ENCODE measurements around the gene ITPKA. TPM values are rescaled to one million over a fixed set of nuclear protein-coding genes. Genes with fewer than 3 reads are reported as not detected.

ITPKA gene
- total RNA-seq, 3 donors from 2014 or later: 0.15 TPM; not detected in 2

DNA sequence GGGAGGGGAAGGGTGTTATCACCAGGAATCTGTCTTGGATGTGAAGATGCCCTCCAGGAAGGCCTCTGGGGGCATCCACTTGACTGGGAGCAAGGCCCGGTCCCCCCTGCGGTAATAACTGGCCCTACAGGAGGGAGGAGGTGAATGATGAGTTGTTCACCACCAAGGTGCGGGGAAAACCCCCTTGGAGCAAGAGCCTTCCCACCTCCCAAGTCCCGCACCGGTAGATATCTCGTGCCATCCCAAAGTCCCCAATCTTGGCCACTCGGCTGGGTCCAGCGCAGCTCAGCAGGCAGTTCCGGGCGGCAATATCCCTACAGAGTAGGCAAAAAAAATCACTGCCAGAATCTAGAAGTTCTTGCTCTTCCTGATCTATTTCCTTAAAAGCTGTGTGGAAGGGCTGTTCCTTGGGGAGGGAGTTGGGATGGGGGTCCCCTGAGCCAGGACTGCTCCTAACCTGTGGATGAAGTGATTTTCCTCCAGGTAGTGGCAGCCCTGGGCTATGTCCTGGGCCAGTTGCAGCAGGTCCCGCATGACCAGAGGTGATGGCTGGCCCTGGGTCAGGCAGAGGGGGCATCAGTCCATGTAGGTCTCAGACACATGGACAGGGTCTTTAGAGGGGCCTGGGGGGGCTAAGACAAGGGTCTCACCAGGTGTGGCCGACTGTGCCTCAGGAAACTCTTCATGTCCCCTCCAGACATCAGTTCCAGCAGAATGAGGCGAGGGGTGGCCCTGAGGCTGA lies 11.2 kb downstream of the ITPKA start:
- H3K4me3 ChIP-seq: no peak overlapping the region
- no peak for DNase-seq (ENCODE audit: low spot score in 2 of 2)
- intact Hi-C loops (cut with DNase I; ENCODE audit: low total_unique reads): no loop called here
- no peak for TF ChIP-seq POLR2A (IDR thresholded peaks at IDR 0.05)
- TF ChIP-seq POLR2AphosphoS5 (IDR thresholded peaks at IDR 0.05): no peak
- TF ChIP-seq, protein P1, sequence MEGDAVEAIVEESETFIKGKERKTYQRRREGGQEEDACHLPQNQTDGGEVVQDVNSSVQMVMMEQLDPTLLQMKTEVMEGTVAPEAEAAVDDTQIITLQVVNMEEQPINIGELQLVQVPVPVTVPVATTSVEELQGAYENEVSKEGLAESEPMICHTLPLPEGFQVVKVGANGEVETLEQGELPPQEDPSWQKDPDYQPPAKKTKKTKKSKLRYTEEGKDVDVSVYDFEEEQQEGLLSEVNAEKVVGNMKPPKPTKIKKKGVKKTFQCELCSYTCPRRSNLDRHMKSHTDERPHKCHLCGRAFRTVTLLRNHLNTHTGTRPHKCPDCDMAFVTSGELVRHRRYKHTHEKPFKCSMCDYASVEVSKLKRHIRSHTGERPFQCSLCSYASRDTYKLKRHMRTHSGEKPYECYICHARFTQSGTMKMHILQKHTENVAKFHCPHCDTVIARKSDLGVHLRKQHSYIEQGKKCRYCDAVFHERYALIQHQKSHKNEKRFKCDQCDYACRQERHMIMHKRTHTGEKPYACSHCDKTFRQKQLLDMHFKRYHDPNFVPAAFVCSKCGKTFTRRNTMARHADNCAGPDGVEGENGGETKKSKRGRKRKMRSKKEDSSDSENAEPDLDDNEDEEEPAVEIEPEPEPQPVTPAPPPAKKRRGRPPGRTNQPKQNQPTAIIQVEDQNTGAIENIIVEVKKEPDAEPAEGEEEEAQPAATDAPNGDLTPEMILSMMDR (IDR thresholded peaks at IDR 0.05): no peak
- H3K36me3 ChIP-seq: no peaks in the 10 kb centered on the region
- no peak overlapping the region for H3K27ac ChIP-seq
- peaks cover 14 to 41% of the 10 kb centered on the region in 2 donors for H3K27me3 ChIP-seq
- peaks cover 6 to 12% of the 10 kb centered on the region in 2 donors for H3K4me1 ChIP-seq
- no peaks in the 10 kb centered on the region for H3K9me3 ChIP-seq

DNA sequence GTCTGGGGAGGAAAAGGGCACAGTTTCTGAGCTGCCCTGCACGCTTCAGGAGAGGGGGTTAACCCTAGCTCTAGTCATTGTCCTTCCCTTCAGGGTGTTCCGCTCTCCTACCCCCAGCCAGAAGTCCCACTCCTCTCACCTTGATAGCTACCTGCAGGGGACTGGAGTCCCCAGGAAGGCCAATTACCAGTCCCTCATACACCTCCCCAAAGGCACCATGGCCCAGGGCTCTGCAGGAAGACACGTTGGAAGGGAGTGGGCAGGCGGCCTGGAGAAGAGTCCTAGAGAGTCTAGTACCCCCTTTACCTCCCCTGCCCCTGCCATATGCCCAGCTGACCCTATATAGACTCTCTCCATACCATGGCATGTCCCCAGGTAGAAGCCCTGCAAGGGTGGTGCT lies 12.1 kb downstream of the ITPKA start:
- no peaks in the 10 kb centered on the region for H3K36me3 ChIP-seq
- peaks cover 6 to 12% of the 10 kb centered on the region in 2 donors for H3K4me1 ChIP-seq
- no peak for DNase-seq (ENCODE audit: low spot score in 2 of 2)
- intact Hi-C loops (cut with DNase I; ENCODE audit: low total_unique reads): no loop called here
- H3K9me3 ChIP-seq: no peaks in the 10 kb centered on the region
- peaks cover 14 to 34% of the 10 kb centered on the region in 2 donors for H3K27me3 ChIP-seq
- TF ChIP-seq POLR2AphosphoS5 (IDR thresholded peaks at IDR 0.05) (no peak), POLR2A (IDR thresholded peaks at IDR 0.05) (no peak)
- TF ChIP-seq, protein P1 (IDR thresholded peaks at IDR 0.05): no peak
- H3K27ac ChIP-seq: no peak overlapping the region
- H3K4me3 ChIP-seq: no peak overlapping the region

DNA sequence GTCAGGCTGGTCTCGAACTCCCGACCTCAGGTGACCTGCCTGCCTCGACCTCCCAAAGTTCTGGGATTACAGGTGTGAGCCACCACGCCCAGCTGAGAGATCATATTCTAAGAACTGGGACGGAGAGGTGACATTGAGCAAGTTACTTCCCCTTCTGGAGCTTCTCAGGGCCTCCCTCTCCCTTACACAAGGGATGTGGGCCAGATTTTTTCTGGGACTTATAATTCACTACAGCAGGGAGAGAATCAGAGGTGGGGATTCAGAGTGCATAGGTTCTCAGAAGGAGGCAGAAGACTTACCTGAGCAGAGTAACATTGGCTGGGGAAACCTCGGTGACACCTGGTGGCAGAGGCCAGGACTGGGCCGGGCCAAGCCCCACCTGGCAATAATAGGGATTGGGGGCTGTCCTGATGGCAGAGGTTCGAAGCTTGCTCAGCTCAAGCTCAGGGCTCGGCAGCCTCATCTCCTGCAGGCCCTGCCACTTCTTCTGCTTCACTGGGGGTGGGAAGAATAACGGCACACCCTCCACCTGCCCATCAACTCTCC lies 13.2 kb downstream of the ITPKA start:
- no peak for DNase-seq (ENCODE audit: low spot score in 2 of 2)
- H3K9me3 ChIP-seq: no peaks in the 10 kb centered on the region
- H3K4me3 ChIP-seq: no peak overlapping the region
- H3K27me3 ChIP-seq: peaks cover 14 to 35% of the 10 kb centered on the region in 2 donors
- H3K27ac ChIP-seq: no peak overlapping the region
- no peaks in the 10 kb centered on the region for H3K36me3 ChIP-seq
- H3K4me1 ChIP-seq: peaks cover 5% of the 10 kb centered on the region in 2 donors
- TF ChIP-seq POLR2A (IDR thresholded peaks at IDR 0.05) (no peak), POLR2AphosphoS5 (IDR thresholded peaks at IDR 0.05) (no peak)
- TF ChIP-seq, protein P1 (IDR thresholded peaks at IDR 0.05): no peak
- intact Hi-C loops (cut with DNase I; ENCODE audit: low total_unique reads): no loop called here

DNA sequence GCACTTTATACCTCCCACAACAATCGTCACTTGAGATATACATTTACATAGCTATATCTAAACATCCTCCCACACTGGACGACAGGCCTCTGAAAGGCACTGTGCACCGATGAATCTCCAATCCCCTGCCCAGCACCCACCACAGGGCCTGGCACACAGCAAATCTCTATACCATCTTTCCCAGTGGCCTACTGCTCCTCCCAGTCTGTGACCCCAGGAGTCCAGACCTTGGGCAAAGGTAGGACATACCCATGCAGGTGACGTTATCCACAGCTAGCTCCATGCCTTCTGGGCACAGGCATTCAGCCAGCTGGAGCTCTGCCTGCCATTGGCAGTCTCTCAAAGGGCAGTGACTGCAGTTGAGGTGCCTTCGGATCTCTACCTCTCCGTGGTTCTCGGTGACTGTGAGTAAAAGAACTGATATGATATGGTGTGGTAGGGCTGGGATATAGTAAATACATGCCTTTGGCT lies 14.2 kb downstream of the ITPKA start:
- peak; percentile 78 to 90 for DNase-seq (ENCODE audit: low spot score in 2 of 2)
- intact Hi-C loops (cut with DNase I; ENCODE audit: low total_unique reads): no loop called here

DNA sequence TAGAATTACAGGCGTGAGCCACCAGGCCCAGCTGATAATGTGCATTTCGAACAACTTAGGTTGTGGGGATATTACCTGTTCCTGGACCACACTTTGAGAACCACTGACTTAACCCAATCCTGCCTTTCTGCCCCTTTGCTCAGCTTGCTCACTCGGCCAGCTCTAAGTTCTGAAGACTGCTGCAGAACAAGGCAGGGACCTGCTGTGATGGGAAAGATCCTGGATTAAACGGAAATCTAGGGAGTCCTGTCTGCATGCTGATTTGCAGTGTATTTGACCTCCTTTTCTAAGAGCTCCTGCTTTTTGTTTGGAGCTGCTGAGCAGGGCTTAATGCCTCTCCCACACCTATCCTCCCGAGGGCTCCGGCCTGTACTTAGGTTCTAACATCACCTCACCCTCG lies 17.1 kb downstream of the ITPKA start:
- no peak for DNase-seq (ENCODE audit: low spot score in 2 of 2)
- Histone ChIP-seq H3K4me1 (peaks cover 8 to 9% of the 10 kb centered on the region in 2 donors), H3K4me3 (peak overlapping the region in 2 of 3 donors; percentile 43 to 56), H3K27ac (no peak overlapping the region), H3K27me3 (peaks cover 9 to 32% of the 10 kb centered on the region in 2 donors), H3K36me3 (no peaks in the 10 kb centered on the region), H3K9me3 (no peaks in the 10 kb centered on the region)
- intact Hi-C loops (cut with DNase I; ENCODE audit: low total_unique reads): no loop called here
- TF ChIP-seq, protein P1 (IDR thresholded peaks at IDR 0.05): no peak
- TF ChIP-seq POLR2AphosphoS5 (IDR thresholded peaks at IDR 0.05): no peak
- TF ChIP-seq POLR2A (IDR thresholded peaks at IDR 0.05): no peak

More for the DNA sequence above, 14.2 kb downstream of the ITPKA start:
- no peak for TF ChIP-seq POLR2A (IDR thresholded peaks at IDR 0.05)
- TF ChIP-seq POLR2AphosphoS5 (IDR thresholded peaks at IDR 0.05): no peak
- H3K9me3 ChIP-seq: no peaks in the 10 kb centered on the region
- no peak overlapping the region for H3K27ac ChIP-seq
- H3K4me1 ChIP-seq: peaks cover 8 to 9% of the 10 kb centered on the region in 2 donors
- no peaks in the 10 kb centered on the region for H3K36me3 ChIP-seq
- H3K4me3 ChIP-seq: no peak overlapping the region
- H3K27me3 ChIP-seq: peaks cover 9 to 35% of the 10 kb centered on the region in 2 donors

All from breast epithelium (tissue), 4 donors.